Metanephros (tissue), 2 donors: ENCODE measurements around the gene ZFYVE16. TPM values are rescaled to one million over a fixed set of nuclear protein-coding genes. Genes with fewer than 3 reads are reported as not detected.

Experiments
- small RNA-seq: library from RNA; depleted of rRNA; stranded (forward); fragments of <200 nt; gene quantifications from one replicate; pipeline ENCODE3, GENCODE V24; 2014; ENCODE audit warnings: low replicate concordance
- total RNA-seq: library from RNA; depleted of rRNA; stranded (reverse); fragments of >200 nt; gene quantifications from one replicate; pipeline ENCODE4 v1.2.3, GENCODE V29; 2014

Gene ZFYVE16
- 75.2 TPM for total RNA-seq

DNA sequence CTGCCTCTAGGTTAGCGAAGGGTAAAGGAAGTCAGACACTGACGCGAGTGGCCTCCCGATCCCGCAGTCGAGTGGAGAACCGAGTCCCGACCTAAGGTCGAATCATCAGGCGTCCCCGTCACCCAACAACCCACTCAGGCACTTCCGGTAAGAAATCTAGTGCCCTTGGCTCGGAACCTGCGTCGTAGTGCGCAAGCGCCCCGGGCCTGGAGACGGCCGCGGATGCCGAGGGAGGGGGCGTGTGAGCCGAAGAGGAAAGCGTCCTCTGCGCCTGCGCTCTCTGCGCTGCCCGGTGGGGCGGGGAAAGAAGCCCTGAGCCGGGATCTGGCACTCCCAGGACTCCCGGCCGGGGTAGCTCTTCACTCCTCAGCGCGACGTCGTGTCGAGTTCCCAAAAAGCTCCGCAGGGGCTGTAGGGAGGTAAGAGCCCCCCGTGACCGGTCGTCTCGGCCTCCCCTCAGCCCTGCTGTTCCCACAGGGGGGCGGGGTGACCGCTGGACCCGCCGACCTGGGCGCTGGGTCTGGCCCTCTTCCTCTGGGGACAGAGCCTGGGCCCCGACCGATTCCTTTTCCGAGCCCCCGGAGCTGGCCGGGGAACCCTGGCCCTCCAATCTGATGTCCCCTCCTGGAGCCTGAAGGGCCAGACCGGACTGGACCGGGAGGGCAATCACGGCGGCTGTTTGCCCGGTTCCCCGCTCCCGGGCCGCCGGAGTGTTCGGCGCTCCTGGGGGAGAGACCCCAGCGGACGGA is at the start of gene ZFYVE16:
Gene ZFYVE16, plus strand, starts transcription at position 330 of the 749 bp plus-strand sequence. CDS start 26,084 bp downstream, outside the sequence.

DNA sequence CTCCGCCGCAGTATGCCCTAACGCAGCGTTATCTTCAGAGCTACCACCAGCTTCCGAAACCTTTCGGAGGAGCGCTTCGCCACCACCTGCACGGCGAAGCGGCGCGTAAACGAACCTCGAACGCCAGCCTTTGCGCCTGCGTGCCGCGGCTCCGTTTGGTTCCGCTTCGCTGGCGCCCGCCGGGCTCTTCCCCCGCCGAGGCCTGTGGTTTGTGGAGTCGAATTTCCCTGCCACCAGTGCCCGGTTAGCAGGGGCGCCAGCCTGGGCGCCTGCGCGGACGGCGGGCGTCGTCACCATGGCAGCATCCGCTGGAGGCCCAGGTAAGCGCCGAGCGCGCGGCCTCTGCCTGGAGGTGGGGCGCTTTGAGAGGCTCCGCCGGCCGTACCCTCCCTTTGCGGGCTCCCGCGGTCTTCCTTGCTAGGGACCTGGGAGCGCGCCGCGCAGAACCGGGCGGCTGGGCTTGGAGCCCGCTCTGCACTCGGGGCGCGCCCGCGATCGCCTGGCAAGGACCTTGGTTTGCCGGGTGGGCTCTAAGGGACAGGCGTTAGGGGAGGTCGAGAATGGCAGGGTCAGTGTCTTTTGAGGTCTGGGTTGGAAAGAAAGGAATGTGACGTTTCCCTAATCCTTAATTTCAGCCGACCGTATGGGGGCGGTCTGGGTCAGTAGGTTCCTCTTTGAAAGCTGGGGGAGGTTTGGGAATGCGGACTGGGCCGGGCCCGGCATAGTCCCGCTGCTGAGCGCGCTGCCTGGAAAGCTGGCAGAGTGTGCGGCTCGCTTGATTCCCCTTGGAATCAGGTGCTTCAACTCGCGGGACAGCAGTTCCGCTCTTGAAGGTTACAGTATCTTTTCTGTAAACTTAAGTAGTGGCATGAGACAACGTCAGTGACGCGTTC is 80.2 kb downstream of the ZFYVE16 start, which contains the start of gene FAM151B:
Gene FAM151B, plus strand, starts transcription at position 272 of the 893 bp plus-strand sequence. Its CDS starts 24 bp downstream, at position 296.

Small RNAs within 50 kb of the gene (small RNA-seq; reads per million reads assigned to genes)
- 0.25 reads per million, percentile 18 among the genes with 10 or more reads in this experiment for gene RNU6-211P

Other genes starting within 250 kb of the ZFYVE16 start
- gene SERINC5, start 152.0 kb upstream of the ZFYVE16 start, total RNA-seq, result 71.2 TPM
- gene SPZ1, start 88.1 kb upstream of the ZFYVE16 start, total RNA-seq, result not detected
- gene FAM151B, start 80.0 kb downstream of the ZFYVE16 start, total RNA-seq, result 5.0 TPM
- 0.18 TPM for gene ANKRD34B, start 162.2 kb downstream of the ZFYVE16 start, total RNA-seq
- gene MSH3, start 246.6 kb downstream of the ZFYVE16 start, total RNA-seq, result 25.9 TPM
- 22.4 TPM for gene DHFR, start 246.9 kb downstream of the ZFYVE16 start, total RNA-seq